HL-60 (cell line): ENCODE measurements around the gene ZSCAN21.

Source experiments
- microRNA-seq: library from miRNA; unstranded; fragments of <30 nt; microRNA quantifications from one replicate; pipeline ENCODE4, GENCODE V29; 2018

ZSCAN21 gene

Small RNA genes within 50 kb of the gene (microRNA-seq; reads per million reads assigned to microRNA genes)
- gene MIR106B (15,699 reads per million, percentile 99 among the genes with 10 or more reads in this experiment), gene MIR25 (5,207 reads per million, percentile 96 among the genes with 10 or more reads in this experiment), gene MIR93 (15,651 reads per million, percentile 99 among the genes with 10 or more reads in this experiment)
